ENCODE measurements around the gene TTN. TPM values are rescaled to one million over a fixed set of nuclear protein-coding genes. Genes with fewer than 3 reads are reported as not detected.

The TTN gene
- total RNA-seq, 2 experiments from 2014 or later = 11.4 to 12.8 TPM

DNA sequence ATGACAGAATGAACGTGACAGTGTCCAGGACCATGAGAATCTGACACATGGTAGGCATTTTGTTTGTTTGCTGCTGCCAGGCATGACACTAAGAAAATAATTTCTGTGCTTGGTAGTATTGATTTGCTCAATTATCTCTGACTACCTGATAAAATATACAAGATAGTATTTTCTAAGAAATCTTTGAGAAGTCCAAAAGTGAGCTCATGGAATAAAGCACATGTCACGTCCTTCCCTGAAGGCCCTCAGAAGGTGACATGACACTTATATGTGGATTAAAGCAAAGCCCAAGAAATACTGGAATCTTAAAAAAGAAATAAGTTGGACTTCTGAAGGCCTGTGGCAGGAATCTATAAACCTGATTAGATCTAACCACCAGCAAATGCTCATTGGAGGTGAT, 3.8 kb upstream of the TTN start:
- POLR2A ChIA-PET = no interaction called here
- H3K27ac Mint-ChIP-seq = no peak overlapping the region
- H3K36me3 Mint-ChIP-seq (ENCODE audit: low read depth) = no peaks in the 10 kb centered on the region
- CTCF ChIA-PET = interaction anchor here (1.3 to 1.4 kb wide), 3 partner anchors 9 to 61 kb away, joined by 3 to 5 read pairs (median 3); no protein-coding TSS in a partner anchor
- no peak overlapping the region for H3K4me3 Mint-ChIP-seq
- ATAC-seq (no peak), DNase-seq (no peak)
- H3K27me3 Mint-ChIP-seq (ENCODE audit: low read depth) = no peaks in the 10 kb centered on the region
- no peaks in the 10 kb centered on the region for H3K9me3 Mint-ChIP-seq (ENCODE audit: insufficient read depth)
- no peaks in the 10 kb centered on the region for H3K4me1 Mint-ChIP-seq (ENCODE audit: low read depth)

GRCh38 chr2:178810422-178810821, 3.2 kb upstream of the TTN start:
- no peak for DNase-seq
- Mint-ChIP-seq H3K27ac (no peak overlapping the region), H3K36me3 (ENCODE audit: low read depth) (no peaks in the 10 kb centered on the region), H3K9me3 (ENCODE audit: insufficient read depth) (no peaks in the 10 kb centered on the region), H3K27me3 (ENCODE audit: low read depth) (no peaks in the 10 kb centered on the region), H3K4me3 (no peak overlapping the region), H3K4me1 (ENCODE audit: low read depth) (no peaks in the 10 kb centered on the region)
- CTCF ChIA-PET = interaction anchor here (1.4 kb wide), 2 partner anchors 9 to 49 kb away, joined by 3 to 5 read pairs; no protein-coding TSS in a partner anchor
- POLR2A ChIA-PET = no interaction called here
- ATAC-seq = no peak

DNA sequence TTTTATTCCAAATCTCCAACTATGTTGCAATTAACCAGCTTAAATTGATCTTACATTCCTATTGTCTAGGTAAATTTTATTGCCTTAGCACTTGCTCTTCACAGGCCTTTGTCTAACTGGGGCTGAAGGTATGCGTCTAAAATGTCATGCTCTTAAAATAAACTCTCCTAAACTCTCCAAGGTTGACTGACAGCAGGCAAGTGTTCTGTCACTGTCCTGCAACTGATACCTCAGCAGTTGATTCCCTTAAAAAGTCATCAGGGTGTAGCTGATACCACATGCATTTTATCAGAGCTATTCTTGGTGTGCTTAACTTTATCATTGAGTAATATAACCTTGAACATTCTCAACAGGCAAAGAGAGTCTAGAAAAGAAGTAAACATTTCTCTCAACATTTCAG, 680 bp downstream of the TTN start:
- no peak overlapping the region for H3K27ac Mint-ChIP-seq
- CTCF ChIA-PET = interaction anchor here (0.8 to 5.3 kb wide), 4 partner anchors 9 to 85 kb away, joined by 3 to 21 read pairs (median 4); no protein-coding TSS in a partner anchor

GRCh38 chr2:178805457-178805856, 1.8 kb downstream of the TTN start:
- H3K4me1 Mint-ChIP-seq (ENCODE audit: low read depth) = peaks cover 3% of the 10 kb centered on the region
- H3K36me3 Mint-ChIP-seq (ENCODE audit: low read depth) = no peaks in the 10 kb centered on the region
- H3K4me3 Mint-ChIP-seq = no peak overlapping the region
- H3K27me3 Mint-ChIP-seq (ENCODE audit: low read depth) = no peaks in the 10 kb centered on the region
- ChIA-PET POLR2A (no interaction called here), CTCF (interaction anchor here (1.1 to 5.3 kb wide), 3 partner anchors 15 to 86 kb away, joined by 3 to 21 read pairs (median 7); no protein-coding TSS in a partner anchor)
- ATAC-seq = no peak
- no peaks in the 10 kb centered on the region for H3K9me3 Mint-ChIP-seq (ENCODE audit: insufficient read depth)
- no peak for DNase-seq
- no peak overlapping the region for H3K27ac Mint-ChIP-seq

More for the DNA sequence above, 680 bp downstream of the TTN start:
- DNase-seq (no peak), ATAC-seq (no peak)
- Mint-ChIP-seq H3K27me3 (ENCODE audit: low read depth) (no peaks in the 10 kb centered on the region), H3K4me1 (ENCODE audit: low read depth) (peaks cover 3% of the 10 kb centered on the region), H3K4me3 (no peak overlapping the region), H3K9me3 (ENCODE audit: insufficient read depth) (no peaks in the 10 kb centered on the region), H3K36me3 (ENCODE audit: low read depth) (no peaks in the 10 kb centered on the region)
- POLR2A ChIA-PET = interaction anchor here (1.1 kb wide), 1 partner anchor 112 kb away, joined by 3 read pairs; no protein-coding TSS in a partner anchor

- Mint-ChIP-seq H3K27me3 (ENCODE audit: low read depth) (no peaks in the 10 kb centered on the region), H3K36me3 (ENCODE audit: low read depth) (no peaks in the 10 kb centered on the region), H3K4me1 (ENCODE audit: low read depth) (peaks cover 3% of the 10 kb centered on the region), H3K27ac (no peak overlapping the region), H3K9me3 (ENCODE audit: insufficient read depth) (no peaks in the 10 kb centered on the region), H3K4me3 (no peak overlapping the region)
- no peak for DNase-seq
- ChIA-PET POLR2A (no interaction called here), CTCF (interaction anchor here (1.0 to 5.3 kb wide), 5 partner anchors 9 to 242 kb away, joined by 3 to 21 read pairs (median 3); no protein-coding TSS in a partner anchor)
- no peak for ATAC-seq
Observed at GRCh38 chr2:178804791-178805190, 2.4 kb downstream of the TTN start.

GRCh38 chr2:178800510-178800909, 6.7 kb downstream of the TTN start:
- no peak for ATAC-seq
- CTCF ChIA-PET = interaction anchor here (0.7 to 3.0 kb wide), 4 partner anchors 19 to 329 kb away, joined by 3 to 15 read pairs (median 4); no protein-coding TSS in a partner anchor
- Mint-ChIP-seq H3K36me3 (ENCODE audit: low read depth) (no peaks in the 10 kb centered on the region), H3K27ac (no peak overlapping the region), H3K9me3 (ENCODE audit: insufficient read depth) (no peaks in the 10 kb centered on the region), H3K27me3 (ENCODE audit: low read depth) (no peaks in the 10 kb centered on the region), H3K4me3 (no peak overlapping the region), H3K4me1 (ENCODE audit: low read depth) (peaks cover 3% of the 10 kb centered on the region)
- POLR2A ChIA-PET = no interaction called here
- no peak for DNase-seq

- Mint-ChIP-seq H3K9me3 (ENCODE audit: insufficient read depth) (no peaks in the 10 kb centered on the region), H3K27ac (no peak overlapping the region), H3K36me3 (ENCODE audit: low read depth) (peaks cover under 1% of the 10 kb centered on the region), H3K4me1 (ENCODE audit: low read depth) (no peaks in the 10 kb centered on the region), H3K27me3 (ENCODE audit: low read depth) (no peaks in the 10 kb centered on the region), H3K4me3 (no peak overlapping the region)
- no peak for DNase-seq
- ChIA-PET POLR2A (no interaction called here), CTCF (no interaction called here)
- ATAC-seq = no peak
Observed at GRCh38 chr2:178799305-178799704, 7.9 kb downstream of the TTN start.

DNA sequence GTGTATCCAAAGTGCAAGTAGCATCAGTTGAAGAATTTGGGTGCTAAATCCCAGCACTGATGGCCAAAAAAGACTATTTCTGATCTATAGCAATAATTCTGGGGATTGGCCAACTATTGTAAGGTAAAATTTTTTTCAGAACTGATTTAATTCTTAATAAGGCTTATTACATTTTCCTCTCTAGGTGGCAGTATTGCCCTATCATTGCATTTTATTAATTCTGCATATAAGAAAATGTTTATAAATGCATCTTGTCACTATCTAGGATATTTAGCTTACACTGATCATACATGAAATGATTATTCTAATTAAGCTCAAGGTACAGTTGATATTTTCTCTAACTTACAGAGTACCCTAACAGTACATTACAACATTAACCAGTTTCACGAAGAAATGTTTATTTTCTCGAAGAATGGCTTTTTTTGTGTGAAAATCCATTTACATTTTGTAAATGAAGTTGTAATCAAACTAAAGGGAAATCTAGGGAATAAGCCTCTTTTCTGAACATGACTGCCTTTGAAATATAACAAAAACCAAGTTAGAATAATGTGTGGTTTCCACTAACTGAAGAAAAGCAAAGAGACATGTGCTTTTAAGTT, 11.0 kb downstream of the TTN start:
- Mint-ChIP-seq H3K9me3 (ENCODE audit: insufficient read depth) (no peaks in the 10 kb centered on the region), H3K4me3 (no peak overlapping the region), H3K27me3 (ENCODE audit: low read depth) (no peaks in the 10 kb centered on the region), H3K27ac (no peak overlapping the region), H3K36me3 (ENCODE audit: low read depth) (peaks cover 8% of the 10 kb centered on the region), H3K4me1 (ENCODE audit: low read depth) (no peaks in the 10 kb centered on the region)
- ATAC-seq (no peak), DNase-seq (no peak)
- ChIA-PET CTCF (interaction anchor here (0.7 to 4.4 kb wide), 16 partner anchors 8 to 423 kb away, joined by 3 to 23 read pairs (median 4); no protein-coding TSS in a partner anchor), POLR2A (no interaction called here)

GRCh38 chr2:178787934-178788333, 19.3 kb downstream of the TTN start:
- peaks cover 4% of the 10 kb centered on the region for H3K4me1 Mint-ChIP-seq (ENCODE audit: low read depth)
- H3K36me3 Mint-ChIP-seq (ENCODE audit: low read depth) = peaks cover 8% of the 10 kb centered on the region
- ATAC-seq = no peak
- H3K27me3 Mint-ChIP-seq (ENCODE audit: low read depth) = no peaks in the 10 kb centered on the region
- no peak overlapping the region for H3K27ac Mint-ChIP-seq
- ChIA-PET POLR2A (no interaction called here), CTCF (no interaction called here)
- DNase-seq = no peak
- no peaks in the 10 kb centered on the region for H3K9me3 Mint-ChIP-seq (ENCODE audit: insufficient read depth)
- no peak overlapping the region for H3K4me3 Mint-ChIP-seq

- Mint-ChIP-seq H3K27ac (no peak overlapping the region), H3K36me3 (ENCODE audit: low read depth) (peaks cover 8% of the 10 kb centered on the region), H3K27me3 (ENCODE audit: low read depth) (no peaks in the 10 kb centered on the region), H3K9me3 (ENCODE audit: insufficient read depth) (no peaks in the 10 kb centered on the region), H3K4me1 (ENCODE audit: low read depth) (peaks cover 4% of the 10 kb centered on the region), H3K4me3 (no peak overlapping the region)
- no peak for ATAC-seq
- POLR2A ChIA-PET = no interaction called here
- CTCF ChIA-PET = no interaction called here
- no peak for DNase-seq
Observed at GRCh38 chr2:178787155-178787554, 20.1 kb downstream of the TTN start.

GRCh38 chr2:178783889-178784288, 23.3 kb downstream of the TTN start:
- Mint-ChIP-seq H3K36me3 (ENCODE audit: low read depth) (no peaks in the 10 kb centered on the region), H3K27me3 (ENCODE audit: low read depth) (no peaks in the 10 kb centered on the region), H3K4me3 (no peak overlapping the region), H3K27ac (no peak overlapping the region), H3K9me3 (ENCODE audit: insufficient read depth) (no peaks in the 10 kb centered on the region), H3K4me1 (ENCODE audit: low read depth) (no peaks in the 10 kb centered on the region)
- ChIA-PET POLR2A (no interaction called here), CTCF (interaction anchor here (1.2 to 2.0 kb wide), 2 partner anchors 11 to 22 kb away, joined by 3 to 4 read pairs; no protein-coding TSS in a partner anchor)
- ATAC-seq = no peak
- DNase-seq = no peak

DNA sequence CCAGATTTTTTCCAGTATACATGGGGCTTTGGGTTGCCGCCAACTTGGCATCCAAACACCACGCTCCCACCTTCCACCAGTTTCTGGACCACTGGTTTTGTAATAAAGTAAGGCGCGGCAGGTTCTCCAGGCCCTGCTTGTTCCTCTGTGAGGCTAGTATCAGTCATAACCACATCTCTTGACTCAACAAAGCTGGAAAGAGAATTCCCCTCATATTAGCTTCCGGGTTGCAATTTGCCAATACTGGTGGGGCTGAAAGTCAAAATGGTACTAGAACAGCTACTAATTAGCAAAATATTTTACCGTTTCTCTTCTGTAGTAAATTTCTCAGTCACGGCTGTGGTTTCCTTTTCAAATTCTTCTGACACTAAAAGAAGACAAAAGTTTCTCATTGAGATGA, 25.0 kb downstream of the TTN start:
- POLR2A ChIA-PET = no interaction called here
- H3K27ac Mint-ChIP-seq = no peak overlapping the region
- CTCF ChIA-PET = no interaction called here
- no peak for ATAC-seq
- H3K9me3 Mint-ChIP-seq (ENCODE audit: insufficient read depth) = no peaks in the 10 kb centered on the region
- peaks cover 7% of the 10 kb centered on the region for H3K36me3 Mint-ChIP-seq (ENCODE audit: low read depth)
- H3K4me1 Mint-ChIP-seq (ENCODE audit: low read depth) = no peaks in the 10 kb centered on the region
- no peaks in the 10 kb centered on the region for H3K27me3 Mint-ChIP-seq (ENCODE audit: low read depth)
- H3K4me3 Mint-ChIP-seq = no peak overlapping the region
- DNase-seq = no peak
